WTC11 (cell line): ENCODE measurements around the gene KIAA0232.

Experiments
- CBFB ChIP-seq: sonication (generic); formaldehyde crosslinking; IDR thresholded peaks from 2 replicates; pipeline ENCODE4 v1.8.1; 2022; ENCODE audit warnings: mild to moderate bottlenecking, low read depth, missing genetic modification reagents
- FOXK1 ChIP-seq: sonication (generic); formaldehyde crosslinking; IDR thresholded peaks from 2 replicates; pipeline ENCODE4 v1.8.0; 2022; ENCODE audit warnings: mild to moderate bottlenecking, moderate library complexity, missing genetic modification reagents
- RELA ChIP-seq: sonication (generic); formaldehyde crosslinking; IDR thresholded peaks from 2 replicates; pipeline ENCODE4 v1.8.1; 2022; ENCODE audit warnings: missing genetic modification reagents, mild to moderate bottlenecking, borderline replicate concordance
- SMAD4 ChIP-seq: sonication (generic); formaldehyde crosslinking; IDR thresholded peaks from 2 replicates; pipeline ENCODE4 v1.8.0; 2022; ENCODE audit warnings: mild to moderate bottlenecking, missing genetic modification reagents
- ZNF671 ChIP-seq: fragments of 250-450 bp; sonication (Bioruptor Pico); IDR thresholded peaks from 2 replicates; pipeline ENCODE4 v1.8.0; 2021; ENCODE audit warnings: mild to moderate bottlenecking
- TF ChIP-seq, protein P1 (sequence below): fragments of 200-600 bp; IDR thresholded peaks from 2 replicates; pipeline ENCODE4 v1.8.0; 2022; ENCODE audit warnings: antibody characterized with exemption
- TF ChIP-seq, protein P2 (sequence below): sonication (generic); formaldehyde crosslinking; IDR thresholded peaks from 2 replicates; pipeline ENCODE4 v1.8.0; 2022; ENCODE audit warnings: mild to moderate bottlenecking, missing genetic modification reagents
- TF ChIP-seq, protein P3 (sequence below): sonication (generic); formaldehyde crosslinking; IDR thresholded peaks from 2 replicates; pipeline ENCODE4 v1.8.1; 2022; ENCODE audit warnings: mild to moderate bottlenecking, missing genetic modification reagents, moderate library complexity, borderline replicate concordance
- TF ChIP-seq, protein P4 (sequence below): sonication (generic); formaldehyde crosslinking; IDR thresholded peaks from 2 replicates; pipeline ENCODE4 v1.8.1; 2022; ENCODE audit warnings: low read depth, mild to moderate bottlenecking, moderate library complexity, missing genetic modification reagents, borderline replicate concordance
- TF ChIP-seq, protein P5 (sequence below): sonication (generic); formaldehyde crosslinking; IDR thresholded peaks from 2 replicates; pipeline ENCODE4 v1.8.1; 2023; ENCODE audit warnings: mild to moderate bottlenecking, moderate library complexity, missing genetic modification reagents
- TF ChIP-seq, protein P6 (sequence below): sonication (generic); formaldehyde crosslinking; conservative IDR thresholded peaks from 2 replicates; pipeline ENCODE4 v1.8.1; 2022; ENCODE audit warnings: mild to moderate bottlenecking, missing genetic modification reagents
- TF ChIP-seq, protein P7 (sequence below): sonication (generic); formaldehyde crosslinking; IDR thresholded peaks from 2 replicates; pipeline ENCODE4 v1.8.0; 2022; ENCODE audit warnings: missing genetic modification reagents
- TF ChIP-seq, protein P8 (sequence below): sonication (generic); formaldehyde crosslinking; conservative IDR thresholded peaks from 2 replicates; pipeline ENCODE4 v1.8.1; 2023; ENCODE audit warnings: mild to moderate bottlenecking, low read depth, missing genetic modification reagents, moderate library complexity
- TF ChIP-seq, protein P9 (sequence below): fragments of 250-450 bp; sonication (Bioruptor Pico); IDR thresholded peaks from 2 replicates; pipeline ENCODE4 v1.9.0; 2021; ENCODE audit warnings: moderate library complexity, mild to moderate bottlenecking, inconsistent platforms, borderline replicate concordance

DNA sequence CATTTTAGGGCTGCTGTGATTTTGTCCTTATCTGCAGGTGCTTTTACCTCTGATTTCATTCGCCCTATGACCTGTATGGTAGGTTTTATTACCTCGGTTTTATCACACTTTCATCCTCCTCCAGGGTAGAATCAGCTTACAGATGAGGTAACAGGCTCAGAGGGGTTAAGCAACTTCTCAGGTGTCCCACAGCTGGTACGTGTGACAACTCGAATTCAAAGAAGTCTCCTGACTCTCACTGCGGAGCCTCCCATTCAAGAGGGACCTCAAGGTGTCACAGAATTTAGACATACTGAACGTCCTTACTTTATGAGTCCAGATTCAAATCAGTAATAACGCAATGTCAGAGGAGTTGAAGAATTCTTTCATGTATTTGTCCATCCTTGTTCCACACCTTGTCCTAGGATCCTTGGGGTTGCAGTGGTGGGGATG lies 12.5 kb upstream of the KIAA0232 start:
- TF ChIP-seq, protein P1, sequence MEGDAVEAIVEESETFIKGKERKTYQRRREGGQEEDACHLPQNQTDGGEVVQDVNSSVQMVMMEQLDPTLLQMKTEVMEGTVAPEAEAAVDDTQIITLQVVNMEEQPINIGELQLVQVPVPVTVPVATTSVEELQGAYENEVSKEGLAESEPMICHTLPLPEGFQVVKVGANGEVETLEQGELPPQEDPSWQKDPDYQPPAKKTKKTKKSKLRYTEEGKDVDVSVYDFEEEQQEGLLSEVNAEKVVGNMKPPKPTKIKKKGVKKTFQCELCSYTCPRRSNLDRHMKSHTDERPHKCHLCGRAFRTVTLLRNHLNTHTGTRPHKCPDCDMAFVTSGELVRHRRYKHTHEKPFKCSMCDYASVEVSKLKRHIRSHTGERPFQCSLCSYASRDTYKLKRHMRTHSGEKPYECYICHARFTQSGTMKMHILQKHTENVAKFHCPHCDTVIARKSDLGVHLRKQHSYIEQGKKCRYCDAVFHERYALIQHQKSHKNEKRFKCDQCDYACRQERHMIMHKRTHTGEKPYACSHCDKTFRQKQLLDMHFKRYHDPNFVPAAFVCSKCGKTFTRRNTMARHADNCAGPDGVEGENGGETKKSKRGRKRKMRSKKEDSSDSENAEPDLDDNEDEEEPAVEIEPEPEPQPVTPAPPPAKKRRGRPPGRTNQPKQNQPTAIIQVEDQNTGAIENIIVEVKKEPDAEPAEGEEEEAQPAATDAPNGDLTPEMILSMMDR = no peak
- TF ChIP-seq, protein P2, sequence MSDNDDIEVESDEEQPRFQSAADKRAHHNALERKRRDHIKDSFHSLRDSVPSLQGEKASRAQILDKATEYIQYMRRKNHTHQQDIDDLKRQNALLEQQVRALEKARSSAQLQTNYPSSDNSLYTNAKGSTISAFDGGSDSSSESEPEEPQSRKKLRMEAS = no peak
- TF ChIP-seq, protein P3, sequence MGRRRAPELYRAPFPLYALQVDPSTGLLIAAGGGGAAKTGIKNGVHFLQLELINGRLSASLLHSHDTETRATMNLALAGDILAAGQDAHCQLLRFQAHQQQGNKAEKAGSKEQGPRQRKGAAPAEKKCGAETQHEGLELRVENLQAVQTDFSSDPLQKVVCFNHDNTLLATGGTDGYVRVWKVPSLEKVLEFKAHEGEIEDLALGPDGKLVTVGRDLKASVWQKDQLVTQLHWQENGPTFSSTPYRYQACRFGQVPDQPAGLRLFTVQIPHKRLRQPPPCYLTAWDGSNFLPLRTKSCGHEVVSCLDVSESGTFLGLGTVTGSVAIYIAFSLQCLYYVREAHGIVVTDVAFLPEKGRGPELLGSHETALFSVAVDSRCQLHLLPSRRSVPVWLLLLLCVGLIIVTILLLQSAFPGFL (CRISPR knock-in tag) = no peak
- TF ChIP-seq SMAD4 (CRISPR knock-in tag) (no peak), ZNF671 (no peak), FOXK1 (CRISPR knock-in tag) (no peak), RELA (CRISPR knock-in tag) (no peak), CBFB (CRISPR knock-in tag) (no peak)
- TF ChIP-seq, protein P4, sequence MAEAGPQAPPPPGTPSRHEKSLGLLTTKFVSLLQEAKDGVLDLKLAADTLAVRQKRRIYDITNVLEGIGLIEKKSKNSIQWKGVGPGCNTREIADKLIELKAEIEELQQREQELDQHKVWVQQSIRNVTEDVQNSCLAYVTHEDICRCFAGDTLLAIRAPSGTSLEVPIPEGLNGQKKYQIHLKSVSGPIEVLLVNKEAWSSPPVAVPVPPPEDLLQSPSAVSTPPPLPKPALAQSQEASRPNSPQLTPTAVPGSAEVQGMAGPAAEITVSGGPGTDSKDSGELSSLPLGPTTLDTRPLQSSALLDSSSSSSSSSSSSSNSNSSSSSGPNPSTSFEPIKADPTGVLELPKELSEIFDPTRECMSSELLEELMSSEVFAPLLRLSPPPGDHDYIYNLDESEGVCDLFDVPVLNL (CRISPR knock-in tag) = no peak
- TF ChIP-seq, protein P5, sequence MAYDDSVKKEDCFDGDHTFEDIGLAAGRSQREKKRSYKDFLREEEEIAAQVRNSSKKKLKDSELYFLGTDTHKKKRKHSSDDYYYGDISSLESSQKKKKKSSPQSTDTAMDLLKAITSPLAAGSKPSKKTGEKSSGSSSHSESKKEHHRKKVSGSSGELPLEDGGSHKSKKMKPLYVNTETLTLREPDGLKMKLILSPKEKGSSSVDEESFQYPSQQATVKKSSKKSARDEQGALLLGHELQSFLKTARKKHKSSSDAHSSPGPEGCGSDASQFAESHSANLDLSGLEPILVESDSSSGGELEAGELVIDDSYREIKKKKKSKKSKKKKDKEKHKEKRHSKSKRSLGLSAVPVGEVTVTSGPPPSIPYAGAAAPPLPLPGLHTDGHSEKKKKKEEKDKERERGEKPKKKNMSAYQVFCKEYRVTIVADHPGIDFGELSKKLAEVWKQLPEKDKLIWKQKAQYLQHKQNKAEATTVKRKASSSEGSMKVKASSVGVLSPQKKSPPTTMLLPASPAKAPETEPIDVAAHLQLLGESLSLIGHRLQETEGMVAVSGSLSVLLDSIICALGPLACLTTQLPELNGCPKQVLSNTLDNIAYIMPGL (CRISPR knock-in tag) = no peak
- TF ChIP-seq, protein P6, sequence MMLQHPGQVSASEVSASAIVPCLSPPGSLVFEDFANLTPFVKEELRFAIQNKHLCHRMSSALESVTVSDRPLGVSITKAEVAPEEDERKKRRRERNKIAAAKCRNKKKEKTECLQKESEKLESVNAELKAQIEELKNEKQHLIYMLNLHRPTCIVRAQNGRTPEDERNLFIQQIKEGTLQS (CRISPR knock-in tag) = no peak
- TF ChIP-seq, protein P7, sequence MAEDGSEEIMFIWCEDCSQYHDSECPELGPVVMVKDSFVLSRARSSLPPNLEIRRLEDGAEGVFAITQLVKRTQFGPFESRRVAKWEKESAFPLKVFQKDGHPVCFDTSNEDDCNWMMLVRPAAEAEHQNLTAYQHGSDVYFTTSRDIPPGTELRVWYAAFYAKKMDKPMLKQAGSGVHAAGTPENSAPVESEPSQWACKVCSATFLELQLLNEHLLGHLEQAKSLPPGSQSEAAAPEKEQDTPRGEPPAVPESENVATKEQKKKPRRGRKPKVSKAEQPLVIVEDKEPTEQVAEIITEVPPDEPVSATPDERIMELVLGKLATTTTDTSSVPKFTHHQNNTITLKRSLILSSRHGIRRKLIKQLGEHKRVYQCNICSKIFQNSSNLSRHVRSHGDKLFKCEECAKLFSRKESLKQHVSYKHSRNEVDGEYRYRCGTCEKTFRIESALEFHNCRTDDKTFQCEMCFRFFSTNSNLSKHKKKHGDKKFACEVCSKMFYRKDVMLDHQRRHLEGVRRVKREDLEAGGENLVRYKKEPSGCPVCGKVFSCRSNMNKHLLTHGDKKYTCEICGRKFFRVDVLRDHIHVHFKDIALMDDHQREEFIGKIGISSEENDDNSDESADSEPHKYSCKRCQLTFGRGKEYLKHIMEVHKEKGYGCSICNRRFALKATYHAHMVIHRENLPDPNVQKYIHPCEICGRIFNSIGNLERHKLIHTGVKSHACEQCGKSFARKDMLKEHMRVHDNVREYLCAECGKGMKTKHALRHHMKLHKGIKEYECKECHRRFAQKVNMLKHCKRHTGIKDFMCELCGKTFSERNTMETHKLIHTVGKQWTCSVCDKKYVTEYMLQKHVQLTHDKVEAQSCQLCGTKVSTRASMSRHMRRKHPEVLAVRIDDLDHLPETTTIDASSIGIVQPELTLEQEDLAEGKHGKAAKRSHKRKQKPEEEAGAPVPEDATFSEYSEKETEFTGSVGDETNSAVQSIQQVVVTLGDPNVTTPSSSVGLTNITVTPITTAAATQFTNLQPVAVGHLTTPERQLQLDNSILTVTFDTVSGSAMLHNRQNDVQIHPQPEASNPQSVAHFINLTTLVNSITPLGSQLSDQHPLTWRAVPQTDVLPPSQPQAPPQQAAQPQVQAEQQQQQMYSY = no peak
- TF ChIP-seq, protein P8, sequence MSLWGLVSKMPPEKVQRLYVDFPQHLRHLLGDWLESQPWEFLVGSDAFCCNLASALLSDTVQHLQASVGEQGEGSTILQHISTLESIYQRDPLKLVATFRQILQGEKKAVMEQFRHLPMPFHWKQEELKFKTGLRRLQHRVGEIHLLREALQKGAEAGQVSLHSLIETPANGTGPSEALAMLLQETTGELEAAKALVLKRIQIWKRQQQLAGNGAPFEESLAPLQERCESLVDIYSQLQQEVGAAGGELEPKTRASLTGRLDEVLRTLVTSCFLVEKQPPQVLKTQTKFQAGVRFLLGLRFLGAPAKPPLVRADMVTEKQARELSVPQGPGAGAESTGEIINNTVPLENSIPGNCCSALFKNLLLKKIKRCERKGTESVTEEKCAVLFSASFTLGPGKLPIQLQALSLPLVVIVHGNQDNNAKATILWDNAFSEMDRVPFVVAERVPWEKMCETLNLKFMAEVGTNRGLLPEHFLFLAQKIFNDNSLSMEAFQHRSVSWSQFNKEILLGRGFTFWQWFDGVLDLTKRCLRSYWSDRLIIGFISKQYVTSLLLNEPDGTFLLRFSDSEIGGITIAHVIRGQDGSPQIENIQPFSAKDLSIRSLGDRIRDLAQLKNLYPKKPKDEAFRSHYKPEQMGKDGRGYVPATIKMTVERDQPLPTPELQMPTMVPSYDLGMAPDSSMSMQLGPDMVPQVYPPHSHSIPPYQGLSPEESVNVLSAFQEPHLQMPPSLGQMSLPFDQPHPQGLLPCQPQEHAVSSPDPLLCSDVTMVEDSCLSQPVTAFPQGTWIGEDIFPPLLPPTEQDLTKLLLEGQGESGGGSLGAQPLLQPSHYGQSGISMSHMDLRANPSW (CRISPR knock-in tag) = no peak
- TF ChIP-seq, protein P9, sequence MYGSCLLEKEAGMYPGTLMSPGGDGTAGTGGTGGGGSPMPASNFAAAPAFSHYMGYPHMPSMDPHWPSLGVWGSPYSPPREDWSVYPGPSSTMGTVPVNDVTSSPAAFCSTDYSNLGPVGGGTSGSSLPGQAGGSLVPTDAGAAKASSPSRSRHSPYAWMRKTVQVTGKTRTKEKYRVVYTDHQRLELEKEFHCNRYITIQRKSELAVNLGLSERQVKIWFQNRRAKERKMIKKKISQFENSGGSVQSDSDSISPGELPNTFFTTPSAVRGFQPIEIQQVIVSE (CRISPR knock-in tag) = no peak
